HCT116 (cell line): ENCODE data around the gene SMC1B. TPM values are rescaled to one million over a fixed set of nuclear protein-coding genes. Genes with fewer than 3 reads are reported as not detected.

Source experiments
- ATAC-seq: fragments of 200-7000 bp; cut with Tn5 transposase; 2 replicates; pipeline ENCODE4 v1.9.1; 2020; ENCODE audit warnings: mild to moderate bottlenecking, moderate library complexity
- BruUV-seq: library from RNA; stranded (reverse); fragments of 400-500 nt; replicated peaks from 2 replicates; lab custom pipeline; 2021; lab: Mats Ljungman, UMichigan
- CTCF ChIA-PET: fragments of 300-600 bp; sonication (Branson Sonifier 250); formaldehyde crosslinking; loops from one replicate; lab custom pipeline; 2021; ENCODE audit warnings: antibody characterized with exemption; lab: Charles Lee
- POLR2A ChIA-PET: fragments of 300-600, 350-600 bp; sonication (Branson Sonifier 250); formaldehyde crosslinking; loops from one replicate; lab custom pipeline; 2021; ENCODE audit warnings: antibody characterized with exemption; lab: Charles Lee
- RAD21 ChIA-PET, 2 experiments: fragments of 300-600 bp; sonication (Branson Sonifier 250); formaldehyde crosslinking; loops; one replicate each; lab custom pipeline; 2023; ENCODE audit warnings: low total read pairs in 2 of 2; ENCODE audit not compliant: uncharacterized antibody in 2 of 2, unreplicated experiment in 2 of 2, low non-redundant PET in 1 of 2; lab: Charles Lee
- DNase-seq: peaks from one replicate; pipeline ENCODE4 v3.0.0-alpha.2; 2010; ENCODE audit warnings: low read depth, low spot score
- H2AFZ ChIP-seq: fragments of 200-600 bp; shearing (Covaris generic), sonication (generic); 2 replicates; pipeline ENCODE4 v1.6.1; 2017; ENCODE audit warnings: low read depth, mixed run types, mixed read lengths, antibody characterized with exemption, low read length; ENCODE audit not compliant: poor library complexity, severe bottlenecking
- H3K27ac ChIP-seq: 2 replicates; pipeline ENCODE4 v1.5.1; 2012; ENCODE audit warnings: low read depth, low read length
- H3K27me3 ChIP-seq: fragments of 200-600 bp; sonication (generic); 2 replicates; pipeline ENCODE4 v1.6.1; 2016; ENCODE audit warnings: mixed run types, low read length, mixed read lengths; ENCODE audit not compliant: insufficient read depth
- H3K36me3 ChIP-seq, 2 experiments: fragments of 200-500 bp in 1 of 2; fragments of 200-600 bp in 1 of 2; sonication (Bioruptor generic) in 1 of 2; sonication (generic) in 1 of 2; 2 replicates each; pipeline versions ENCODE4 v1.5.1 to v1.6.1; 2014 to 2016; ENCODE audit warnings: low read length in 2 of 2, inconsistent platforms in 1 of 2, mixed read lengths in 1 of 2, mixed run types in 1 of 2; ENCODE audit not compliant: insufficient read depth in 2 of 2, control insufficient read depth in 1 of 2
- H3K4me1 ChIP-seq, 2 experiments: fragments of 200-600 bp in 1 of 2; sonication (generic) in 1 of 2; 2 replicates each; pipeline versions ENCODE4 v1.5.1 to v1.6.1; 2012 to 2017; ENCODE audit warnings: low read length in 2 of 2, inconsistent platforms in 1 of 2, mild to moderate bottlenecking in 1 of 2, mixed read lengths in 1 of 2, mixed run types in 1 of 2, moderate library complexity in 1 of 2; ENCODE audit not compliant: insufficient read depth in 2 of 2, control insufficient read depth in 1 of 2
- H3K4me2 ChIP-seq: fragments of 200-600 bp; sonication (generic); 2 replicates; pipeline ENCODE4 v1.6.1; 2017; ENCODE audit warnings: mixed run types, low read length, mixed read lengths
- H3K4me3 ChIP-seq, 2 experiments: fragments of 200-600 bp in 1 of 2; sonication (generic) in 1 of 2; replicated peaks in 1 of 2; 2 replicates each; pipeline ENCODE4 v1.5.1; 2011 to 2016; ENCODE audit warnings: low read length in 2 of 2, control low read depth in 1 of 2, low read depth in 1 of 2, mild to moderate bottlenecking in 1 of 2, mixed read lengths in 1 of 2, mixed run types in 1 of 2
- H3K79me2 ChIP-seq: fragments of 200-600 bp; sonication (generic); 2 replicates; pipeline ENCODE4 v1.6.1; 2017; ENCODE audit warnings: mild to moderate bottlenecking, mixed run types, low read length, moderate library complexity, mixed read lengths; ENCODE audit not compliant: insufficient read depth
- H3K9ac ChIP-seq: fragments of 200-600 bp; sonication (generic); 2 replicates; pipeline ENCODE4 v1.6.1; 2016; ENCODE audit warnings: low read length, mixed read lengths
- H3K9me2 ChIP-seq: fragments of 200-600 bp; sonication (generic), shearing (Covaris generic); 2 replicates; pipeline ENCODE4 v1.6.1; 2017; ENCODE audit warnings: mixed run types, mild to moderate bottlenecking, moderate library complexity; ENCODE audit not compliant: insufficient read depth
- H3K9me3 ChIP-seq, 2 experiments: fragments of 200-500 bp in 1 of 2; fragments of 200-600 bp in 1 of 2; sonication (Bioruptor generic) in 1 of 2; sonication (generic) in 1 of 2; 2 replicates each; pipeline ENCODE4 v1.6.1; 2014 to 2017; ENCODE audit warnings: low read length in 2 of 2, mixed read lengths in 2 of 2, inconsistent platforms in 1 of 2, low read depth in 1 of 2, mild to moderate bottlenecking in 1 of 2, mixed run types in 1 of 2, moderate library complexity in 1 of 2; ENCODE audit not compliant: control insufficient read depth in 1 of 2, insufficient read depth in 1 of 2
- H4K20me1 ChIP-seq: fragments of 200-600 bp; sonication (generic), shearing (Covaris generic); 2 replicates; pipeline ENCODE4 v1.6.1; 2017; ENCODE audit warnings: mixed run types, mild to moderate bottlenecking, moderate library complexity; ENCODE audit not compliant: insufficient read depth
- CEBPB ChIP-seq: IDR thresholded peaks from 2 replicates; pipeline ENCODE4 v1.6.1; 2012; ENCODE audit warnings: low read depth
- CTCF ChIP-seq, 3 experiments: fragments of 200-600 bp in 1 of 3; sonication (generic) in 1 of 3; IDR thresholded peaks in 2 of 3; conservative IDR thresholded peaks in 1 of 3; 2 replicates each; pipeline ENCODE4 v1.5.1; 2012 to 2017; ENCODE audit warnings: low read depth in 2 of 3, low read length in 2 of 3, antibody characterized with exemption in 1 of 3, borderline replicate concordance in 1 of 3, control low read depth in 1 of 3, mild to moderate bottlenecking in 1 of 3, mixed read lengths in 1 of 3, mixed run types in 1 of 3, moderate library complexity in 1 of 3; ENCODE audit not compliant: insufficient read depth in 1 of 3
- EGR1 ChIP-seq: IDR thresholded peaks from 2 replicates; pipeline ENCODE4 v1.6.1; 2012; ENCODE audit warnings: low read depth
- ELF1 ChIP-seq: IDR thresholded peaks from 2 replicates; pipeline ENCODE4 v1.6.1; 2012; ENCODE audit warnings: low read depth, borderline replicate concordance
- EZH2 ChIP-seq: fragments of 200-600 bp; sonication (generic); IDR thresholded peaks from 2 replicates; pipeline ENCODE4 v1.6.1; 2017; ENCODE audit warnings: antibody characterized with exemption, mixed run types
- EZH2phosphoT487 ChIP-seq: fragments of 200-600 bp; IDR thresholded peaks from 2 replicates; pipeline ENCODE4 v1.6.1; 2018; ENCODE audit warnings: antibody characterized with exemption, borderline replicate concordance
- FOSL1 ChIP-seq: IDR thresholded peaks from 2 replicates; pipeline ENCODE4 v1.6.1; 2012; ENCODE audit warnings: low read depth
- JUND ChIP-seq: IDR thresholded peaks from 2 replicates; pipeline ENCODE4 v1.6.1; 2012
- POLR2A ChIP-seq: IDR thresholded peaks from 2 replicates; pipeline ENCODE4 v1.7.0; 2011; ENCODE audit warnings: borderline replicate concordance; ENCODE audit not compliant: insufficient read depth, insufficient read length; ENCODE audit errors: extremely low read depth
- RAD21 ChIP-seq: IDR thresholded peaks from 2 replicates; pipeline ENCODE4 v1.6.1; 2012; ENCODE audit warnings: low read depth, mild to moderate bottlenecking
- SIN3A ChIP-seq: IDR thresholded peaks from 2 replicates; pipeline ENCODE4 v1.6.1; 2012; ENCODE audit warnings: low read depth
- SP1 ChIP-seq: IDR thresholded peaks from 2 replicates; pipeline ENCODE4 v1.6.1; 2012; ENCODE audit warnings: low read depth
- SRF ChIP-seq: IDR thresholded peaks from 2 replicates; pipeline ENCODE4 v1.6.1; 2012; ENCODE audit warnings: low read depth
- TCF7L2 ChIP-seq: IDR thresholded peaks from 2 replicates; pipeline ENCODE4 v1.7.0; 2011; ENCODE audit warnings: borderline replicate concordance, inconsistent platforms; ENCODE audit not compliant: insufficient read depth, insufficient read length; ENCODE audit errors: extremely low read depth
- YY1 ChIP-seq: IDR thresholded peaks from 2 replicates; pipeline ENCODE4 v1.6.1; 2011; ENCODE audit warnings: low read length, low read depth, moderate library complexity, mild to moderate bottlenecking; ENCODE audit not compliant: insufficient replicate concordance; ENCODE audit errors: extremely low read depth
- intact Hi-C: fragments of 100-400 bp; cut with micrococcal nuclease; formaldehyde crosslinking; loops from 2 replicates; pipeline ENCODE4 v1.10.0; 2022
- total RNA-seq: library from RNA; stranded (reverse); gene quantifications from one replicate; pipeline ENCODE4 v1.2.1, GENCODE V29; 2021; ENCODE audit not compliant: unreplicated experiment
- TF ChIP-seq, protein P1 (sequence below): IDR thresholded peaks from 2 replicates; pipeline ENCODE4 v1.6.1; 2011; ENCODE audit warnings: mild to moderate bottlenecking, low read length, moderate library complexity; ENCODE audit not compliant: insufficient replicate concordance; ENCODE audit errors: extremely low read depth

SMC1B gene
- total RNA-seq, 1 experiment from 2014 or later = not detected

- BruUV-seq = no TSS peak
- Histone ChIP-seq H3K36me3 (no peaks in the 10 kb centered on the region), H3K9ac (no peak overlapping the region), H3K9me2 (no peaks in the 10 kb centered on the region), H3K79me2 (no peaks in the 10 kb centered on the region), H2AFZ (no peak overlapping the region), H3K4me2 (no peak overlapping the region), H3K4me3 (no peak overlapping the region), H3K27ac (no peak overlapping the region), H3K4me1 (no peaks in the 10 kb centered on the region), H3K9me3 (no peaks in the 10 kb centered on the region), H3K27me3 (no peaks in the 10 kb centered on the region), H4K20me1 (no peaks in the 10 kb centered on the region)
- TF ChIP-seq CEBPB = no peak
- TF ChIP-seq EZH2 = no peak
- TF ChIP-seq JUND = no peak
- TF ChIP-seq EGR1 = no peak
- TF ChIP-seq TCF7L2 = no peak
- no peak for TF ChIP-seq YY1
- no peak for TF ChIP-seq ELF1
- TF ChIP-seq SIN3A = no peak
- ATAC-seq (no peak), DNase-seq (no peak)
- ChIA-PET RAD21 (no interaction called here), CTCF (interaction anchor here (1.0 kb wide), 1 partner anchor 12 kb away, joined by 3 read pairs; no protein-coding TSS in a partner anchor), POLR2A (no interaction called here)
- intact Hi-C loops = no loop called here
These were observed 40.4 kb upstream of the SMC1B start for GRCh38 chr22:45453764-45454163.

GRCh38 chr22:45452565-45453379 lies 39.4 kb upstream of the SMC1B start:
- CTCF ChIA-PET = interaction anchor here (1.0 kb wide), 1 partner anchor 11 kb away, joined by 3 read pairs; no protein-coding TSS in a partner anchor
- Histone ChIP-seq H3K36me3 (no peaks in the 10 kb centered on the region), H4K20me1 (no peaks in the 10 kb centered on the region), H3K27ac (no peak overlapping the region), H3K4me2 (no peak overlapping the region), H3K27me3 (no peaks in the 10 kb centered on the region), H3K79me2 (no peaks in the 10 kb centered on the region), H3K4me1 (no peaks in the 10 kb centered on the region), H3K9me3 (no peaks in the 10 kb centered on the region), H3K9me2 (no peaks in the 10 kb centered on the region), H2AFZ (no peak overlapping the region), H3K4me3 (no peak overlapping the region), H3K9ac (no peak overlapping the region)
- POLR2A ChIA-PET = no interaction called here
- ATAC-seq (no peak), DNase-seq (no peak)
- intact Hi-C loops = no loop called here
- RAD21 ChIA-PET = no interaction called here
- no TSS peak for BruUV-seq
- TF ChIP-seq YY1 = no peak
- no peak for TF ChIP-seq EGR1
- TF ChIP-seq SRF = no peak
- no peak for TF ChIP-seq RAD21
- TF ChIP-seq POLR2A = no peak
- TF ChIP-seq CTCF (IDR thresholded peaks at IDR 0.05 in 2 of 3, conservative IDR thresholded peaks at IDR 0.05 in 1 of 3; ENCODE audit: borderline replicate concordance in 1 of 3, insufficient read depth in 1 of 3, low read depth in 2 of 3, low read length in 2 of 3) = no peak
- TF ChIP-seq ELF1 = no peak
- TF ChIP-seq EZH2phosphoT487 = no peak
- TF ChIP-seq CEBPB = no peak
- no peak for TF ChIP-seq SP1
- TF ChIP-seq, protein P1, sequence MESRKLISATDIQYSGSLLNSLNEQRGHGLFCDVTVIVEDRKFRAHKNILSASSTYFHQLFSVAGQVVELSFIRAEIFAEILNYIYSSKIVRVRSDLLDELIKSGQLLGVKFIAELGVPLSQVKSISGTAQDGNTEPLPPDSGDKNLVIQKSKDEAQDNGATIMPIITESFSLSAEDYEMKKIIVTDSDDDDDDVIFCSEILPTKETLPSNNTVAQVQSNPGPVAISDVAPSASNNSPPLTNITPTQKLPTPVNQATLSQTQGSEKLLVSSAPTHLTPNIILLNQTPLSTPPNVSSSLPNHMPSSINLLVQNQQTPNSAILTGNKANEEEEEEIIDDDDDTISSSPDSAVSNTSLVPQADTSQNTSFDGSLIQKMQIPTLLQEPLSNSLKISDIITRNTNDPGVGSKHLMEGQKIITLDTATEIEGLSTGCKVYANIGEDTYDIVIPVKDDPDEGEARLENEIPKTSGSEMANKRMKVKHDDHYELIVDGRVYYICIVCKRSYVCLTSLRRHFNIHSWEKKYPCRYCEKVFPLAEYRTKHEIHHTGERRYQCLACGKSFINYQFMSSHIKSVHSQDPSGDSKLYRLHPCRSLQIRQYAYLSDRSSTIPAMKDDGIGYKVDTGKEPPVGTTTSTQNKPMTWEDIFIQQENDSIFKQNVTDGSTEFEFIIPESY = no peak
- TF ChIP-seq FOSL1 = no peak
- no peak for TF ChIP-seq TCF7L2
